PC-3 (cell line): ENCODE measurements around the gene TPPP3. TPM values are rescaled to one million over a fixed set of nuclear protein-coding genes. Genes with fewer than 3 reads are reported as not detected.

Experiments used
- ATAC-seq: fragments of 200-7000 bp; cut with Tn5 transposase; 2 replicates; pipeline ENCODE4 v1.9.1; 2020; ENCODE audit warnings: mild to moderate bottlenecking, moderate library complexity
- BruUV-seq: library from RNA; stranded (reverse); fragments of 400-500 nt; replicated peaks from 2 replicates; lab custom pipeline; 2021; lab: Mats Ljungman, UMichigan
- CTCF ChIA-PET: fragments of 300-600 bp; sonication (Branson Sonifier 250); formaldehyde crosslinking; loops from one replicate; lab custom pipeline; 2022; ENCODE audit warnings: antibody characterized with exemption; lab: Charles Lee
- POLR2A ChIA-PET: fragments of 300-600 bp; sonication (Branson Sonifier 250); formaldehyde crosslinking; loops from one replicate; lab custom pipeline; 2022; ENCODE audit warnings: antibody characterized with exemption; ENCODE audit not compliant: unreplicated experiment; lab: Charles Lee
- DNase-seq: peaks from one replicate; pipeline ENCODE4 v3.0.0-alpha.2; 2015
- H2AFZ ChIP-seq: fragments of 300-600 bp; sonication (generic); 2 replicates; pipeline ENCODE4 v1.6.0; 2016; ENCODE audit warnings: antibody characterized with exemption, low read length
- H3F3A ChIP-seq: fragments of 300-600 bp; sonication (generic); one replicate; pipeline ENCODE4 v1.6.0; 2017; ENCODE audit warnings: antibody characterized with exemption, low read length, control low read depth, mild to moderate bottlenecking; ENCODE audit not compliant: unreplicated experiment
- H3K27ac ChIP-seq: fragments of 300-600 bp; sonication (generic); 2 replicates; pipeline ENCODE4 v1.5.1; 2016; ENCODE audit warnings: mild to moderate bottlenecking, low read length
- H3K27me3 ChIP-seq: fragments of 300-600 bp; sonication (generic); 2 replicates; pipeline ENCODE4 v1.6.1; 2016; ENCODE audit warnings: low read length, mixed read lengths
- H3K36me3 ChIP-seq: fragments of 300-600 bp; sonication (generic); 2 replicates; pipeline ENCODE4 v1.6.1; 2016; ENCODE audit warnings: low read depth, mixed run types, low read length, mixed read lengths
- H3K4me1 ChIP-seq: fragments of 300-600 bp; sonication (generic); 2 replicates; pipeline ENCODE4 v1.5.1; 2016; ENCODE audit warnings: low read length; ENCODE audit not compliant: insufficient read depth
- H3K4me2 ChIP-seq: fragments of 300-600 bp; sonication (generic); 2 replicates; pipeline ENCODE4 v1.6.0; 2016; ENCODE audit warnings: low read length
- H3K4me3 ChIP-seq: fragments of 300-600 bp; sonication (generic); 2 replicates; pipeline ENCODE4 v1.5.1; 2016; ENCODE audit warnings: mild to moderate bottlenecking, low read length, mixed read lengths
- H3K79me2 ChIP-seq: fragments of 300-600 bp; sonication (generic); 2 replicates; pipeline ENCODE4 v1.6.1; 2017; ENCODE audit warnings: low read length, mixed read lengths
- H3K9ac ChIP-seq: fragments of 300-600 bp; sonication (generic); 2 replicates; pipeline ENCODE4 v1.6.0; 2016; ENCODE audit warnings: mild to moderate bottlenecking, low read length
- H3K9me2 ChIP-seq: fragments of 300-600 bp; sonication (generic); replicated peaks from 2 replicates; pipeline ENCODE4 v1.6.1; 2016; ENCODE audit warnings: mixed run types, low read length, mixed read lengths
- H3K9me3 ChIP-seq: fragments of 300-600 bp; sonication (generic); 2 replicates; pipeline ENCODE4 v1.6.1; 2016; ENCODE audit warnings: low read length, mixed read lengths
- H4K20me1 ChIP-seq: fragments of 300-600 bp; sonication (generic); 2 replicates; pipeline ENCODE4 v1.6.1; 2016; ENCODE audit warnings: low read length, mixed read lengths
- EZH2 ChIP-seq: fragments of 300-600 bp; sonication (generic); IDR thresholded peaks from one replicate; pipeline ENCODE4 v1.6.1; 2017; ENCODE audit warnings: antibody characterized with exemption, mild to moderate bottlenecking, low read length; ENCODE audit not compliant: unreplicated experiment
- EZH2phosphoT487 ChIP-seq: fragments of 300-600 bp; sonication (generic); IDR thresholded peaks from 2 replicates; pipeline ENCODE4 v1.6.1; 2018; ENCODE audit warnings: mild to moderate bottlenecking, antibody characterized with exemption, low read length, borderline replicate concordance
- intact Hi-C: fragments of 100-400 bp; cut with micrococcal nuclease; formaldehyde crosslinking; loops from 2 replicates; pipeline ENCODE4 v1.9.0; 2023
- total RNA-seq: library from RNA; depleted of rRNA; stranded (reverse); fragments of >200 nt; gene quantifications from 2 replicates; pipeline ENCODE4 v1.2.3, GENCODE V29; 2014
- TF ChIP-seq, protein P1 (sequence below): fragments of 300-600 bp; sonication (generic); conservative IDR thresholded peaks from 2 replicates; pipeline ENCODE4 v1.5.1; 2017; ENCODE audit warnings: antibody characterized with exemption, low read depth, mild to moderate bottlenecking, low read length

TPPP3 gene
- total RNA-seq, 1 experiment from 2014 or later = not detected

DNA sequence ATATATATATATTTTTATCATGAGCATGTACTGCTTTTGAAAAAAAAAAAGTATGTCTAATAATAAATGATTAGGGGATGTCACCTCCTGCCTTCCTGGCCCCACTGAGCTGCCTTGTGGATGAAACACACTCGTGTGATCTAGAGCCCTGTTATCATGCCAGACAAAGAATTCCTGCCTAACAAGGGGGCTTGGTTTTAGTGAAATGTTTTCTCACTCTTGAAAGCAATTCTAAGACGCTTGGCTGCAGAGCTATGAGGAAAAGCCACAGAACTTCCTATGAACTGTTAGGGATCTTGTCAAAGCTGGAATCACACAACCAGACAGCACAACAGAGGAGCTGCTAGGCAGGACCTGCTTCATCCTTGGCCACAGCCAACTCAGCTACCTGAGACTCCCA, 19.0 kb upstream of the TPPP3 start:
- Histone ChIP-seq H3K9me3 (no peaks in the 10 kb centered on the region), H3K4me3 (no peak overlapping the region), H3K4me1 (peaks cover 8% of the 10 kb centered on the region; the same call in 1 of the 2 replicates), H3F3A (no peaks in the 10 kb centered on the region), H3K9ac (no peak overlapping the region), H3K4me2 (no peak overlapping the region), H3K79me2 (no peaks in the 10 kb centered on the region), H3K27me3 (no peaks in the 10 kb centered on the region), H4K20me1 (no peaks in the 10 kb centered on the region), H3K36me3 (no peaks in the 10 kb centered on the region), H2AFZ (no peak overlapping the region), H3K27ac (no peak overlapping the region), H3K9me2 (no peaks in the 10 kb centered on the region)
- TF ChIP-seq EZH2 = no peak
- TF ChIP-seq EZH2phosphoT487 = no peak
- TF ChIP-seq, protein P1, sequence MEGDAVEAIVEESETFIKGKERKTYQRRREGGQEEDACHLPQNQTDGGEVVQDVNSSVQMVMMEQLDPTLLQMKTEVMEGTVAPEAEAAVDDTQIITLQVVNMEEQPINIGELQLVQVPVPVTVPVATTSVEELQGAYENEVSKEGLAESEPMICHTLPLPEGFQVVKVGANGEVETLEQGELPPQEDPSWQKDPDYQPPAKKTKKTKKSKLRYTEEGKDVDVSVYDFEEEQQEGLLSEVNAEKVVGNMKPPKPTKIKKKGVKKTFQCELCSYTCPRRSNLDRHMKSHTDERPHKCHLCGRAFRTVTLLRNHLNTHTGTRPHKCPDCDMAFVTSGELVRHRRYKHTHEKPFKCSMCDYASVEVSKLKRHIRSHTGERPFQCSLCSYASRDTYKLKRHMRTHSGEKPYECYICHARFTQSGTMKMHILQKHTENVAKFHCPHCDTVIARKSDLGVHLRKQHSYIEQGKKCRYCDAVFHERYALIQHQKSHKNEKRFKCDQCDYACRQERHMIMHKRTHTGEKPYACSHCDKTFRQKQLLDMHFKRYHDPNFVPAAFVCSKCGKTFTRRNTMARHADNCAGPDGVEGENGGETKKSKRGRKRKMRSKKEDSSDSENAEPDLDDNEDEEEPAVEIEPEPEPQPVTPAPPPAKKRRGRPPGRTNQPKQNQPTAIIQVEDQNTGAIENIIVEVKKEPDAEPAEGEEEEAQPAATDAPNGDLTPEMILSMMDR = no peak
- no TSS peak for BruUV-seq
- POLR2A ChIA-PET = no interaction called here
- DNase-seq (no peak), ATAC-seq (no peak)
- CTCF ChIA-PET = no interaction called here
- intact Hi-C loops = no loop called here

DNA sequence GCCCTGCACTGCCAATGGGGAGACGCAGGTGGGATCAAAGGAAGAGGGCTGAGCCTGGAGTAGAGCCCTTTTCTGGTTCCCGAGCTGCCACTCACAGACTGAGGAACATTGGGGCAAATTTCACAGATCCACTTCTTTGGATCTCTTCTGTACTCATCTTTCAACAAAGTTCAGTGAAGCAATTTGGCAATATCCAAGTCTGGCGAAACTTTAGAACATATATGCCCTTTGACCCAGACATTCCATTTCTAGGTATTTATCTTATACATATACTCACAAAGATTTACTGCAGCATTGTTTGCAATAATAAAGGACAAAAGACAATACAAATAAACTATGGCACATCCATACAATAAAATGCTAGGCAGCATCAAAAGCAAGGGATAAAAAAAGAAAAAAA, 18.0 kb upstream of the TPPP3 start:
- no peak overlapping the region for H3K4me3 ChIP-seq
- H3K27ac ChIP-seq = no peak overlapping the region
- H3K9me2 ChIP-seq = no peaks in the 10 kb centered on the region
- no peaks in the 10 kb centered on the region for H3K9me3 ChIP-seq
- ChIA-PET POLR2A (no interaction called here), CTCF (no interaction called here)
- no peak overlapping the region for H3K4me2 ChIP-seq
- H3K79me2 ChIP-seq = no peaks in the 10 kb centered on the region
- H3F3A ChIP-seq = no peaks in the 10 kb centered on the region
- H3K4me1 ChIP-seq = peaks cover 13% of the 10 kb centered on the region
- H3K36me3 ChIP-seq = no peaks in the 10 kb centered on the region
- ATAC-seq = no peak
- H2AFZ ChIP-seq = no peak overlapping the region
- TF ChIP-seq, protein P1 = no peak
- TF ChIP-seq EZH2 (no peak), EZH2phosphoT487 (no peak)
- no peaks in the 10 kb centered on the region for H3K27me3 ChIP-seq
- no peak for DNase-seq
- no peak overlapping the region for H3K9ac ChIP-seq
- intact Hi-C loops = no loop called here
- BruUV-seq = no TSS peak
- H4K20me1 ChIP-seq = no peaks in the 10 kb centered on the region

DNA sequence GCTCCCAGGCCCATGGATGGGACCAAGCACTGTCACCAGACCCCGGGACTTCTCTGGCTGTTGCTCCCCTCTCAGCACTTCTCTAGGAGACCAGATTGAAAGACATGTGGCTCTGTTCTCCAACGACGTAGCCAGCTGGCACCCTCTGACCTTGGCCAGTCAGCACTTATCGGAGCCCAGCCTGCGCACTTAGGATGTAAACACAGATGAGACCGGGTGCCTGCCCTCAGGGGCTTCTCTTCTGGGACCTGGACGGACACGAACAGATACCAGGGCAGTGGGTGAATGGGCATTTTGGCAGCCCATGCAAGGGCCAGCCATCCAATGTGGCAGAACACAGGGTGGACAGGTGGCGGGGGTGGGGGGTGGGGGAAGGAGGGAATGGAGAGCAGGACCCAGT, 16.3 kb upstream of the TPPP3 start:
- Histone ChIP-seq H2AFZ (no peak overlapping the region), H3F3A (no peaks in the 10 kb centered on the region), H3K4me2 (no peak overlapping the region), H3K27ac (no peak overlapping the region), H3K4me3 (no peak overlapping the region), H3K9me2 (no peaks in the 10 kb centered on the region), H3K79me2 (no peaks in the 10 kb centered on the region), H3K9me3 (no peaks in the 10 kb centered on the region), H3K9ac (no peak overlapping the region), H4K20me1 (no peaks in the 10 kb centered on the region), H3K36me3 (no peaks in the 10 kb centered on the region), H3K27me3 (no peaks in the 10 kb centered on the region), H3K4me1 (peaks cover 24% of the 10 kb centered on the region)
- ATAC-seq (no peak), DNase-seq (no peak)
- CTCF ChIA-PET = no interaction called here
- no peak for TF ChIP-seq EZH2
- TF ChIP-seq, protein P1 = no peak
- POLR2A ChIA-PET = no interaction called here
- intact Hi-C loops = no loop called here
- no TSS peak for BruUV-seq
